Ascending aorta (tissue), 2 donors: ENCODE data around the gene IFITM1. TPM values are rescaled to one million over a fixed set of nuclear protein-coding genes. Genes with fewer than 3 reads are reported as not detected.
"Not testable (repeated sequence)": the region's sequence is repeated elsewhere in the genome, so short reads cannot be mapped to it uniquely, and the experiment has no call there.

Experiments
- DNase-seq, 2 donors: peaks; one replicate each; pipeline ENCODE4 v3.0.0-alpha.2; 2019; ENCODE audit warnings: low spot score in 2 of 2
- H3K27ac ChIP-seq, 2 donors: fragments of 200-600 bp; sonication (generic); one replicate each; pipeline ENCODE4 v1.5.1; 2016 to 2017; ENCODE audit warnings: mild to moderate bottlenecking in 1 of 2
- H3K27me3 ChIP-seq: fragments of 200-600 bp; sonication (generic); one replicate; pipeline ENCODE4 v1.5.1; 2017
- H3K36me3 ChIP-seq, 2 donors: fragments of 200-600 bp; sonication (generic); one replicate each; pipeline ENCODE4 v1.5.1; 2016
- H3K4me1 ChIP-seq, 2 donors: fragments of 200-600 bp; sonication (generic); one replicate each; pipeline ENCODE4 v1.5.1; 2016 to 2017; ENCODE audit warnings: mild to moderate bottlenecking in 1 of 2
- H3K4me3 ChIP-seq, 2 donors: fragments of 200-600 bp; sonication (generic); one replicate each; pipeline ENCODE4 v1.5.1; 2016 to 2017; ENCODE audit warnings: mild to moderate bottlenecking in 1 of 2
- H3K9me3 ChIP-seq, 2 donors: fragments of 200-600 bp; sonication (generic); one replicate each; pipeline ENCODE4 v1.5.1; 2016
- CTCF ChIP-seq, 3 experiments: fragments of 200-600 bp in 2 of 3; fragments of 450-650 bp in 1 of 3; sonication (generic) in 2 of 3; IDR thresholded peaks; one replicate each; pipeline ENCODE4 v1.5.1; 2016 to 2019; ENCODE audit warnings: antibody characterized with exemption in 3 of 3, mild to moderate bottlenecking in 1 of 3, moderate library complexity in 1 of 3
- intact Hi-C: fragments of 100-400 bp; cut with DNase I; formaldehyde crosslinking; loops from one replicate; pipeline ENCODE4 v1.15.1; 2023
- total RNA-seq: library from RNA; depleted of rRNA; stranded (reverse); fragments of >200 nt; gene quantifications from one replicate; pipeline ENCODE4 v1.1.0, GENCODE V29; 2016

IFITM1 gene
- total RNA-seq, 1 donor from 2014 or later = 650 TPM

DNA sequence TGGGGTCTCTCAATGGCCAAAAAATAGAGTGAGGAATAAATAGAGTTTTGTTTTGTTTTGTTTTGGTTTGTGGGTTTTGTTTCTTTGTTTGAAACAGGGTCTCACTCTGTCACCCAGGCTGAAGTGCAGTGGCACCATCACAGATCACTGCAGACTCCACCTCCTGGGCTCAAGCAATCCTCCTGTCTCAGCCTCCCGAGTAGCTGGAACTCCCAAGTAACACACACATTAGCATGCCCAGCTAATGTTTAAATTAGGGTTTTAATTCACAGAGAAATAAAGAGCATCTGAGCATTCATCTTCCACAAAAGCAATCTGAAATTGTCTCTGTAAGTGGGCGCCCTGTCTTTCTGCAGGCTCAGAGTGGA lies 16.0 kb downstream of the IFITM1 start:
- Histone ChIP-seq H3K4me3 (no peak overlapping the region), H3K4me1 (peaks cover 6 to 20% of the 10 kb centered on the region in 2 donors), H3K27me3 (no peaks in the 10 kb centered on the region), H3K27ac (no peak overlapping the region), H3K9me3 (no peaks in the 10 kb centered on the region), H3K36me3 (no peaks in the 10 kb centered on the region)
- DNase-seq = no peak
- TF ChIP-seq CTCF (IDR thresholded peaks at IDR 0.05) = no peak
- intact Hi-C loops = no loop called here

DNA sequence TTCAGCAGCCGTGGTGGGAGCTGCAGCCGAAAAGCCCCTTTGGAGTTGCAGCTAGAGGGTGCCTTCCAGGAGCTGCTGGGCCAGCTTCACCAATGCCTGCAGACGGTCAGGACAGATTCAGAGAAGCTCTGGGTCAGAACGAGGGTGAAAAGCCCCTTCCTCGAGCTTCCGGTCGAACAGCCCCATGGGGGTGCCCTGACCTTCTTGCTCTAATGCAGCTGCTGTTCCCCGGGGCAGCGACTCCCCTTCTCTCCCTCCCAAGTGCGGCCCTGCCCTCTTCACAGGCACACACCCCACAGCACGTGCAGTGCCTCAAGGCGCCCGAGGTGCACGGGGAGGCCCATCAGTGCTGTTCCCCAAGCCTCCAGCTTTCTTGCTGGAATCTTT lies 16.5 kb downstream of the IFITM1 start:
- H3K27ac ChIP-seq = no peak overlapping the region
- TF ChIP-seq CTCF (IDR thresholded peaks at IDR 0.05) = no peak
- no peaks in the 10 kb centered on the region for H3K27me3 ChIP-seq
- no peaks in the 10 kb centered on the region for H3K9me3 ChIP-seq
- H3K36me3 ChIP-seq = no peaks in the 10 kb centered on the region
- no peak overlapping the region for H3K4me3 ChIP-seq
- no peak for DNase-seq
- H3K4me1 ChIP-seq = peaks cover 6 to 19% of the 10 kb centered on the region in 2 donors
- intact Hi-C loops = no loop called here

DNA sequence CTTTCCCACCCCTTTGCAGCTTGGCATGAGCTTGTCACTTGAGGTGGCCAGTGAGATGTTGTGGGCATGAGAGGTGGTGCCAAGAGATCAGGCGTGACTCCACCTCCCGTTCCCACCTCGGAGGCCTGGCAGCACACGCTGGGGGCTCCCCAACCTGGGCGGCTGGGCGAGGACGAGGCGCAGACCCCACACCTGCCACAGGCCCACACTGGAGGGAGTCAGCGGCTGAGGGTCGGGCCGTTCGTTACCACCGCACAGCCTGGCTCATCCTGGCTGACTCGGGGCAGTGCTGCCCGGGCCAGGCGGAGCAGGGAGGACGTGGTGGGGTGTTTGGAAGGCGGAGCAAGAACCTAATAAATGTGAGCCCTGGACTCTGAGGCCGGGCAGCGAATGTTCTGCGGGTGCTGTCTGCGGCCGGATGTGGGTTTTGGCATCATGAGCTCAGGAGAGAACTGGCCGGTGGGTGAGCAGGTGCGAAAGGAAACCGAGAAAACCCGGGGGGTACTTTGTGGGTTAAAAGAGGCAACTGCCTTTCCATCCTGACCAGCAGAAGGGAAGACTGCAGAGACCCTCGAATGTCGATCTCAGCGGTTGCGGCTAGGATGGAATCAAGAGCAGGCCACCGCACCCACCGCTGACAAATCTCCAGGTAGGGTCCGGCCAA lies 17.0 kb downstream of the IFITM1 start:
- H3K27me3 ChIP-seq = no peaks in the 10 kb centered on the region
- H3K27ac ChIP-seq = no peak overlapping the region
- H3K4me1 ChIP-seq = peaks cover 6 to 16% of the 10 kb centered on the region in 2 donors
- no peaks in the 10 kb centered on the region for H3K36me3 ChIP-seq
- no peak overlapping the region for H3K4me3 ChIP-seq
- intact Hi-C loops = no loop called here
- DNase-seq = no peak
- TF ChIP-seq CTCF (IDR thresholded peaks at IDR 0.05) = no peak
- H3K9me3 ChIP-seq = no peaks in the 10 kb centered on the region

GRCh38 chr11:331358-332060 lies 17.7 kb downstream of the IFITM1 start:
- Histone ChIP-seq H3K4me1 (peaks cover 4 to 9% of the 10 kb centered on the region in 2 donors), H3K9me3 (no peaks in the 10 kb centered on the region), H3K36me3 (no peaks in the 10 kb centered on the region), H3K4me3 (no peak overlapping the region), H3K27me3 (no peaks in the 10 kb centered on the region), H3K27ac (no peak overlapping the region)
- no peak for DNase-seq
- intact Hi-C loops = no loop called here
- TF ChIP-seq CTCF (IDR thresholded peaks at IDR 0.05) = no peak

DNA sequence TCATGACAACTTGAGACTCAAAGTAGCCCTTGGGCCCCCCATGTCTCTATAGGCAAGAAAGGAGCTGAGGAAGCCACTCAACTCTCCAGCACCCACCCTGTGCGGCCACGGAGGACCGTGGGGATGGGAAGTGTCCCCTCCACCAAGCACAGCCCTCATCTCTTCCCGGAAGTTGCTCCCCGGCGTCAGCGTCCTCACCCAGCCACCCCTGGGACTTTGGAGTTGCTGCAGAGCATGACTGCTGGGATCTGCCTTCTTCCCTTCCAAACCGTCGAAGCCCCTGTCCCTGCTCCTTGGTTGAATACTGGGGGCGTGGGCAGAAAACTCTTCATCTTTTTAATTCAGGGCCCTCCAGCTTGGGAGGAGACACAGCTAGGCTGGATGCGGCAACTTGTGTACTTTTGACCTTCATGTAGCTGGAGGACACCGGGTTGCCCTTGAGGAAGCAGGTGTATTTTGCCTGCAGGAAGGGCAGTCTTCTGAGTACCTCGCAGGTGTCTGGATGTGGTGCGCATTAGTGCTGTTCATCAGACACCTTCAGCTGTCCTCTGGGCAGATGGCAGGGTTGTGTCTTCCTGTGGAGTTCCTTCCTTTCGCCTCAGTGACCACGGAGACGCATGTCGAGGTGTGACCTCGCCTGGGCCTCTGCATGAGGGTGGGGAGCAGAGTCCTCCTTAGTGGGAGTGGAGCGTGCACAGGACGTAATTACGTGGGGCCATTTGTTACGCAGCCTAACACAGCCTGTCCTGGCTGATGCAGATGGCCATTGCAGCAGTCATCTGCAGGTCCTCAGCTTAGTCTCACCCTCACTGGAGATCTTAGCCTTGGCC lies 19.0 kb downstream of the IFITM1 start:
- Histone ChIP-seq H3K36me3 (no peaks in the 10 kb centered on the region), H3K4me1 (no peaks in the 10 kb centered on the region), H3K9me3 (no peaks in the 10 kb centered on the region), H3K4me3 (no peak overlapping the region), H3K27ac (no peak overlapping the region), H3K27me3 (no peaks in the 10 kb centered on the region)
- DNase-seq = no peak
- intact Hi-C loops = no loop called here
- no peak for TF ChIP-seq CTCF (IDR thresholded peaks at IDR 0.05)

GRCh38 chr11:333616-334263 lies 19.9 kb downstream of the IFITM1 start:
- H3K4me1 ChIP-seq, intact Hi-C loops, H3K4me3 ChIP-seq, H3K9me3 ChIP-seq, H3K27ac ChIP-seq, DNase-seq, H3K36me3 ChIP-seq, H3K27me3 ChIP-seq: not testable (repeated sequence)
